Measurements from ENCODE around the gene ASPSCR1.

ASPSCR1 gene

GRCh38 chr17:82013341-82013740 lies 35.9 kb downstream of the ASPSCR1 start:
- DNase-seq (ENCODE audit: low spot score) = no peak

GRCh38 chr17:82013772-82014321 lies 36.4 kb downstream of the ASPSCR1 start:
- no peak for DNase-seq (ENCODE audit: low spot score)

DNA sequence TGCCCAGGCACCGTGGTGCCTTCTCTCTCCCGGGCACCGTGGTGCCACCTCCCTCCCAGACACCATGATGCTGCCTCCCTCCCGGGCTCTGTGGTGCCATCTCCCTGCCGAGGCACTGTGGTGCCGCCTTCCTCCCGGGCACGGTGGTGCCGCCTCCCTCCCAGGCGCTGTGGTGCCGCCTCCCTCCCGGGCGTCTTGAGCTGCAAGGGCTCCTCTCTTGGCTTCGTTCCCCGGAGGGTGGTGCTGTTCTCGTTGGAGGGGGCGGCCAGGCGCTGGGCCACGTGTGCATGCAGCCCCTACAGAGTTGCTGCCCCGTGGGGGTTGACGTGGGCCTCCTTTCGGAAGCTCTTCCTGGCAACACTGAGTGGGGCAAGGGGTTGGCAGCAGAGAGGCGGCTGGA lies 37.0 kb downstream of the ASPSCR1 start:
- no peak for DNase-seq (ENCODE audit: low spot score)

- no peak for DNase-seq (ENCODE audit: low spot score)
Observed at GRCh38 chr17:82014971-82015310, 37.5 kb downstream of the ASPSCR1 start.

- DNase-seq (ENCODE audit: low spot score) = no peak
Observed at GRCh38 chr17:82015311-82015971, 38.0 kb downstream of the ASPSCR1 start.

DNA sequence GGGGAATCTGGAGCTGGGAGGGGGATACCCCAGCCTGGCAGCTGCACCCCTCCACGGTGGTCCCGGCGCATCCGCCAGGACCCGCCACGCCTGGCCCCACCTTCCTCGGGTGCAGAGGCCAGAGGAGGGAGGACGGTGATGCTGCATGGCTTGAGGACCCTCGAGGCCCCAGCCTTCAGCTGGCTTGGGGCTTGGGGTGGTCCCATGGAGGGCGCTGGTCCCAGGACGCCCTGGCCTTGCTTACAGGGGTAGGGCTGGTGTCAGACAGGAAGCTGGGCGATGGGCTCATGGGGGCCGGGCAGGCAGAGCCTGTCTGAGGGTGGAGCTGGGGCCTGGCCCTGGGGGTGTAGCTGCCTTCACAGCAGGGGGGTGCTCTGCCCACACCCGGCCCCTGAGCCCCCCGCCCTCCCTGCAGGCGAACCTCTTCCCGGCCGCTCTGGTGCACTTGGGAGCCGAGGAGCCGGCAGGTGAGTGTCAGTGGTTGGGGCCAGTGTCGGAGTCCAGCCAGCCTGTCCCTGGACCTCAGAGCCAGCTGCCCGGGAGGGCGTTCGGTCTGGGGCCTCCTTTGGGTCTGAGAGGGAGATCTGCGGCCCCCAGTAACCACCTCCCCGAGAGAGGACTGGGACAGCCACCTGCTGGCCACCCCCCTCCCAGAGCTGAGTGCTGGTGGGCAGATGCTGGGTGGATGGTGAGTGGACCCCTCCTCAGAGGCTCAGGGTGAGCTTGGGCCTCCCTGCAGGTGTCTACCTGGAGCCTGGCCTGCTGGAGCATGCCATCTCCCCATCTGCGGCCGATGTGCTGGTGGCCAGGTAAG lies 38.8 kb downstream of the ASPSCR1 start:
- no peak for DNase-seq (ENCODE audit: low spot score)

GRCh38 chr17:82016875-82017459 lies 39.5 kb downstream of the ASPSCR1 start:
- no peak for DNase-seq (ENCODE audit: low spot score)

- no peak for DNase-seq (ENCODE audit: low spot score)
Observed at GRCh38 chr17:82017612-82018151, 40.3 kb downstream of the ASPSCR1 start.

DNA sequence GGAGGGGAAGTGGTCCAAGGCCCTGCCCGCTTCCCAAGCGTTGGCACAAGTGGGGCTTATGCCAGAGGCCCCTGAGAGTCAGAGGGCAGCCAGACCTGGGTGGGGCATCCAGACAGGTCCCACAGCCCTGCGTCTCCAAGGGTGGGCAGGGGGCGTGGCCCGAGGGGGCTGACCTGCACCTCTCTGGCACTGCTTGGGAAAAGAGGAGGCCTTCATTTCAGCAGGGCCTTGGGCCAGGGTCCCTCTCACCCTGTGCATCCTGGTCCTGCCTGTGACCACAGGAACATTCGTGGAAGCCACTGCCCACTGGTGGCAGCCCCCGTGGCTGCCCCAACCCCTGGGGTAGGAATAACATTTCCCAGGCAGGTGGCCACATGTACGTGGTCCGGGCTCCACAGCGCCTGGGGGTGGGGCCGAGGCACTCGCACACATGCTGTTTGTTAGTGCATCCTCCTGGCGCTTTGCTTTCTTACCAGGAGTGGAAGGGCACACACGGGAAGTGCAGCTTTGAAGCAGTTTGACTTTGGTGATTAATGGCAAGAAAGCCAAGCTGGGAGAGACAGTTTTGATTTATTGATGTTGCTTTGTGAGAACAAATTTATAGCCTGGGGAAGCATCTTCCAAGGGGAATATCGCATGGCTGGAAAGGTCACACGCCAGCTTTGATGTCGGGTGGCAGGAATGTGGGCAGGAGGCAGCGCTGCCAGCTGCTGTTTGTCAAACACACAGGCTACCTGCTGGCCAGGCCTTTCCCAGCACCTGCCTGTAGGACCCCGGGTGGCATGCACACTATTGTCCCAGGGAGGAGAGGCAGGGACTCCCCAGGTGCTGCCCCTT lies 40.9 kb downstream of the ASPSCR1 start:
- DNase-seq (ENCODE audit: low spot score) = no peak

DNA sequence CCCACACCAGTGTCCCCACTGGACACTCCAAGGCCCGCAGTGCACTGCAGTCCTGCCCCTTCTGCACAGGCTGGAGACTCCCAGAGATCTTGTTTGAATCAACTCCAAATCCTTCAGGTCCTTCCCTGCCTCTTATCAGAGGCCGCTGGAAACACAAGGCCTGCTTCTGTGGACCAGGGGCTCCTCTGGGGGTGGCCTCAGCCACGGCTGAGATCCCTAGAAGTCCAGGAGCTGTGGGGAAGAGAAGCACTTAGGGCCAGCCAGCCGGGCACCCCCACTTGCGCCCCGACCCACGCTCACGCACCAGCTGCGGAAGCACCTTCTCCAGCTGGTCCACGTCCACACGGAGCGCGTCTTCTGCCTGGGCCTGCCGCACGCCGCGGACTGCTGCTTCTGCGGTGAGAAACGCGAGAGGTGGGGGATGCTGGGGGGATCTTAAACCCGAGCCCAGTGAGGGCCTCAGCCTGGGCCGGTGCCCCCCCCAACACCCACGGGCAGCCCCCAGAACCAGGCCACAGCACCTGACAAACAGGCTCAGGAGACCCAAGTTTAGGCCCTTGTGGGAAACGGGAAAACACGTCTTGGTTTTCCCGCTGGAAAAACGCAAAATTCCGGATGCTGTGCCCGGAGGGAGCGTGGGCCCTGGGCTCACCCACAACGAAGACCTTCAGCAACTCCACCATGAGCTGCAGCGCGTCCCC lies 41.7 kb downstream of the ASPSCR1 start:
- no peak for DNase-seq (ENCODE audit: low spot score)

DNA sequence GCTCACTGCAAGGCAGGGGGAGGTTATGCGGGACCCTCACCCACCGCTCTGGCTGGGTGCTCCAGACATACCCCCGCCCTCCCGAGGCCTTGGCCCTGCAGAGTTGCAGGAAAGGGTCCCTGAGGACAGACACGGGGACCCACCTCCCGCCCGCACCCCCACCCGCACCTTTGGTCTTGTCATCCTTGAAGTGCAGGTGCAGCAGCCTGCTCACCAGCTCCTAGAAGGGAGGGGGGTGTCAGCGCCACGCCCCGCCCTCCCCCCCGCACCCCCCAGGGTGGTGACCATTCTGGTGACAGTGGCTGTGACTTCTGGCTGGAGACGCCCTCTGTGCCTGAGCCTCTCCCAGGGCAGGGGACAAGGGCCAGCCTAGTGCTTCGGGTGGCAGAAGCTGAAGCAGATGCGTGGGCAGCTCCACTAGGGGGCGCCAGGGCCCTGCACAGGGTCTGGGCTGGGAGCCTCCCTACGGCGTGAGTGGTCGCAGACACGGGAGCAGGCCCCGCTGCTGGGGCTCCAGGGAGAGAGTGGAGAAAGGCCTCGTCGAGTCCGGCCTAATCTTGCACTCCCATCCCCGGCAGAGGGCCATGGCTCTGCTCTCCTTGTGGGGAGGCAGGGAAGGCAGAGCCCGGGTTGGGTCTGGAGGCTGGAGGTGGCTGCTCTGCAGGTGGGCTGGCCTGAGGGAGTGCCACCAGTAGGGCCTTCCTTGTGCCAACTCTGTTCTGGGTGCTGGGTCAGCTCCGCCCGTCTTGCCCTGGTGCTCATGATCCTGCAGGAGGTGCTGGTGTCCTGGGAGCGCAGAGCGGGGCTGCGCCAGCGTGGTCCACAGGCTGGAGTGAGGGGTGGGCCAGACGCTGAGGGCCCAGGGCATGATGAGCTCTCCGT lies 42.5 kb downstream of the ASPSCR1 start:
- DNase-seq (ENCODE audit: low spot score) = peak; percentile 94

- no peak for DNase-seq (ENCODE audit: low spot score)
Observed at GRCh38 chr17:82020572-82021106, 43.2 kb downstream of the ASPSCR1 start.

DNA sequence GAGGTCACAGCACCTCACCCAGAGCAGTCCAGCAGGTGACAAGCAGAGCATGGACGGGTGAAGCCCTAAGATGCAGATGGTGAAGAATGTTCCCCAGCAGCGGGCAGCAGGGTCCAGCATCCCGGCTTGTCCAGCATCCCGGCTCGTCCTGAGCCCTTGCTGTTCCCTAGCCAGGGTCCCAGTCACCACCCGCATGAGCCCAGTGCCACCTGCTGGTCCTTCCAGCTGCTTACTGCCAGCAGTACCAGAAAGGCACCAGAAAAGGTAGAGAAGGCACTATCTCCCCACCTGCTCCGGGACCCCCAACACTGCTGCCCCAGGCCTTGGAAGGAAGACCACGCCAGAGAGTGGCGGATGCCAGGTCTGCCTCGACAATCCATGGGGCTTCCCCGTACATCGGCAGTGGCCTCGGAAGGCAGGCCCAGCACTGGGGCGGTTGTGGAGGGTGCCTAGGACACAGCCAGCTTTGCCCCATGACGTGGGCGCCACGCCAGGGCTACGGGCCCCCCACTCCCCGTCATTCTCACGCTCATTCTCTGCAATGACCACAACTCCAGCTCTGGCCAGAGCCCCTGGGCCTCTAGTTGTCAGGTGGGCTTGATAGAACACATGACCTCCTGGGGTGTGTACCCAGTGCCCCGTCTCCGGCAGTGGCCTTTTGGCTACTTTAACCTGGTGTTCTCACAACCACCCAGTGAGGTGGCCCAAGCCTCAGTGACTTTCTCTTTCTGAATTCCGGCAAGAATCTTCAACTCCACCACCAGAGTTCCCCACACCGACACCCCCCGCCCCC lies 43.9 kb downstream of the ASPSCR1 start:
- DNase-seq (ENCODE audit: low spot score) = peak; percentile 82

- DNase-seq (ENCODE audit: low spot score) = no peak
Observed at GRCh38 chr17:82021900-82022309, 44.5 kb downstream of the ASPSCR1 start.

DNA sequence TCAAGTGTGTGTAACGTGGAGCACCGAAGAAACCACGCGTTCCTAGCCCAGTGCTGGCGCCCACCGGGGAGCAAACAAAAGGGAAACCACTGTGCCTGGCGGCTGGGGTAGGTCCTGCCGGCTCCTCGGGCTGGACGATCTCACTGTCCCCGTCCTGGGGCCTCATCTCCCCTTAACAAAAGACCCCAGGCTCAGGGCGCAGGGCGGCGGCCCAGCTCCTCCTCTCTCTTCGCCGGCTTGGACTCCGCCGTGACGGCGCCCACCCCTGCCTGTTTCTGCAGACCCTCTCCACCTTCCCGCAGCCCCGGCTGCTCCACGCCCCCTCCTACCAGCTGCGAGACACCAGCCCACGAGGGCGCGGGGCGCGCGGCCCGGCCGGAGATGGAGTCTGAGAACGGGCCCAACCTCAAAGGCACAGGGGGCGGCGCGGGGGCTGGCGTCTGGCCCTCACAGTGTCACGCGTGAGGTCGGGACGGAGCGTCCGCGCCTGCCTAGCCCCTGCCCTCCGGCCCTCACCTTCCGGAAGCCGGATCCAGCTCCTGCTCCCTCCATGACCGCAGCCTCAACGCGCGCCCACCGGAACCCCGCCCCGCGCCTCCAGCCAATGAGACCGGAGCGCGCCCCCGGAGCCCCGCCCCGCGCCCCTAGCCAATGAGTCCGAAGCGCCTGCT lies 45.0 kb downstream of the ASPSCR1 start, which contains the start of gene CENPX:
CENPX (minus strand) TSS at position 569 of the 671 bp plus-strand sequence; CDS start at position 552, 17 bp downstream.
- DNase-seq (ENCODE audit: low spot score) = no peak

DNA sequence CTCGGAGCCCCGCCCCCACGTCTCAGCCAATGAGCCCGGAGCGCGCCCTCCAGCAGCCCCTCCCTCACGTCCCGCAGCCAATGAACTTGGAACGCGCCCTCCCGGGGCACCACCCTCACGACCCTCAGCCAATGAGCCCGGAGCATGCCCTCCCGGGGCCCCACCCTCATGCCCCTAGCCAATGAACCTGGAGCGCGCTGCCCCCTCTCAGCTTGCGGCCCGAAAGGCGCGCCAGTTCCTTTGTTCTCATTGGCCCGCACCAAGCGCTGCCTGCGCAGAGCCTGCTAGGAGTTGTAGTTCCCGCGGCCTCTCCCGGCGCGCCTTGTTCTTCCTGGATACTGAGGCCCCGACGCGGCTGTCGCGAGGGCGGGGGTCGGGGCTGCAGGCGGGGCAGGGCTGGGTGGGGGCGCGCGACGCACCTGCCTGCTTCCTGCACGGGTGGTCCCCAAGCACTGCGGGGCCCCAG lies 45.6 kb downstream of the ASPSCR1 start, which contains the start of gene LRRC45:
LRRC45 (plus strand) TSS at position 325 of the 466 bp plus-strand sequence. CDS start 339 bp downstream, outside the sequence.
- peak; percentile 100 for DNase-seq (ENCODE audit: low spot score)

DNA sequence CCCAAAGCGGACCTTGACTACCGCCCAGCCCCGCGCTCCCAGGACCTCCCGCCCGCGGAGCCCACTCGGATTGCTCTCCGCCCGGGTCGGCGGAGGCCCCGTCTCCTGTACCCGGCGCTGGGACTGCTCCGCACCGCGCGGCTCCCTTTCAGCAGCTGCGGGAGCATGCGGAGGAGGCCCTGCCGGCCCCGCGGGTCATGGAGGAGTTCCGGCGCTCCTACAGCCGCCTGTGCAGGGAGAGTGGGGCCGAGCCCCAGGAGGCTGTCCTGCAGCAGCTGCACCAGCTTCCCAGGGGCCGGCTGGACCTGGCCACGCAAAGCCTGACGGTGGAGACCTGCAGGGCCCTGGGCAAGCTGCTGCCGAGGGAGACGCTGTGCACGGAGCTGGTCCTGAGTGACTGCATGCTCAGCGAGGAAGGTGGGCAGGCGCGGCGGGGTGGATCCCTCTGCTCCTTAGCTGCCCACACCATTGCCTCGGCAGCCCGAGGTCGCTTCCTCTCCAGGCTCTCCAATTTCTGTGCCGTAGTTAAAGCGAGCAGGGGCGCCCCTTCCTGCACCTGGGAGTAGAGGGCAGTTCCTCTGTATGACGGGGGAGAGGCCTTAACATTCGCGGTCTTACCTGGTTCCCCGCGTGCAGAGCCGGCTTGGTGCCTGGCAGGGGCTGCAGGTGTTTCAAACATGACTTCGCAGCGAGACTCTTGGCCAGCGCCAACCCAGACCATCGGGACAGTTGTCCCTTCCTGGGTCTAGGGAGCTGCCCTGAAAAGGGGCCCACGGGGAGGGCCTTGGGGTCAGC lies 46.2 kb downstream of the ASPSCR1 start:
- DNase-seq (ENCODE audit: low spot score) = peak; percentile 52
